GM18868 (cell line): ENCODE data around the gene FRMD8.
"Not testable (repeated sequence)": the region's sequence is repeated elsewhere in the genome, so short reads cannot be mapped to it uniquely, and the experiment has no call there.

Source experiments
- ATAC-seq: cut with Tn5 transposase; IDR thresholded peaks from one replicate; pipeline ENCODE4 v1.9.1; 2021; ENCODE audit warnings: mild to moderate bottlenecking, moderate library complexity; ENCODE audit not compliant: unreplicated experiment

FRMD8 gene

GRCh38 chr11:65411681-65412070 lies 25.2 kb downstream of the FRMD8 start:
- ATAC-seq: no peak

- ATAC-seq: no peak
Observed at GRCh38 chr11:65412271-65413076, 26.0 kb downstream of the FRMD8 start.

GRCh38 chr11:65413077-65413664 lies 26.7 kb downstream of the FRMD8 start:
- not testable (repeated sequence) for ATAC-seq

- ATAC-seq: no peak
Observed at GRCh38 chr11:65414776-65415498, 28.5 kb downstream of the FRMD8 start.

GRCh38 chr11:65415499-65416340 lies 29.3 kb downstream of the FRMD8 start:
- ATAC-seq: no peak

- ATAC-seq: peak; percentile 31
Observed at GRCh38 chr11:65416341-65416824, 29.9 kb downstream of the FRMD8 start.

- ATAC-seq: no peak
Observed at GRCh38 chr11:65416841-65417701, 30.6 kb downstream of the FRMD8 start.

GRCh38 chr11:65417702-65418430 lies 31.4 kb downstream of the FRMD8 start:
- no peak for ATAC-seq

- no peak for ATAC-seq
Observed at GRCh38 chr11:65418431-65418680, 31.9 kb downstream of the FRMD8 start.

GRCh38 chr11:65418681-65419459 lies 32.4 kb downstream of the FRMD8 start:
- peak; percentile 45 for ATAC-seq

GRCh38 chr11:65419460-65419771 lies 33.0 kb downstream of the FRMD8 start:
- ATAC-seq: no peak

GRCh38 chr11:65419772-65420481 lies 33.5 kb downstream of the FRMD8 start:
- no peak for ATAC-seq

GRCh38 chr11:65420506-65420905 lies 34.1 kb downstream of the FRMD8 start:
- no peak for ATAC-seq

GRCh38 chr11:65420979-65421793 lies 34.7 kb downstream of the FRMD8 start:
- ATAC-seq: no peak

GRCh38 chr11:65421794-65422632 lies 35.6 kb downstream of the FRMD8 start:
- no peak for ATAC-seq
